ENCODE results near the gene ADCY3.

ADCY3 gene

GRCh38 chr2:24875901-24876300 is 44.1 kb downstream of the ADCY3 start:
- no peak for DNase-seq (ENCODE audit: low read depth in 1 of 2, low spot score in 1 of 2)

- DNase-seq (ENCODE audit: low read depth in 1 of 2, low spot score in 1 of 2): no peak
Observed at GRCh38 chr2:24875272-24875671, 44.8 kb downstream of the ADCY3 start.

DNA sequence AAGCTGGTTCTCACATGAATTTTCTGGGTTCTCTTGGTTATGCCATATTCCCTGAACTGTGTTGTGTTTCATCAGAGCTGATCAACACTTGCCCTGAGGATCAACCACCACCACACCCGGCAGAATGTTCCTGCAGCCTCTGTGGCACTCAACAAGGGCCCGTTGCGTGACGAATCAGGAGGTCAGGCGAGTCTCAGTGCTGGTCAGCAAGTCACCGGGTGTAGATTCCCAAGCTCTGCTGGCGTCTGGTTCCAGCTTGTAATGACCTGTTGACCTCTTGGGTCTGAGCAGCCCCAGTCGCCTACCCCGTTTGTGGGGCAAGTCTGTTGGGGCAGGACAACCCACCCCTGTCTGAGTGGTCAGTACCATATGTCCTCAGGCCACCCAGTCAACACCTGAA is 46.0 kb downstream of the ADCY3 start:
- no peak for DNase-seq (ENCODE audit: low read depth in 1 of 2, low spot score in 1 of 2)

DNA sequence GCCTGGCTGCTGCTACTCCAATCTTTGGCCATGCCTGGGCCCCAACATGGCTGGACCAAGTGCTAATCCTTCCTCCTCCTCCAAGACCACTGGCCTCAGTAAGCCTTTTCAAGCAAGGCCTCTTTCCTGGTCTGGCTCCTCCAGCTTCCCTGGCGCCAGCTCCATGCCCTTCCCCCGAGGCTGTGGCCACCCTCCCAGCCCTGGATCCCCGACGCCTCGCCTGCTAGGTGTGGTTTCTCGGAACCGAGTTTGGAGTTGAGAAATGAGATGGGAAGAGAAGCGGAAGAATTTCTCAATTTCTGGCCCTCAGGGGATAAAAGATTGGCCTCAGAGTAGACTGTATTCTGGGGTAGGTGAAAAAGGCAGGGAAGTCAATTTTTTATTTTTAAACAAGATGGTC is 46.4 kb downstream of the ADCY3 start:
- DNase-seq (ENCODE audit: low read depth in 1 of 2, low spot score in 1 of 2): no peak

DNA sequence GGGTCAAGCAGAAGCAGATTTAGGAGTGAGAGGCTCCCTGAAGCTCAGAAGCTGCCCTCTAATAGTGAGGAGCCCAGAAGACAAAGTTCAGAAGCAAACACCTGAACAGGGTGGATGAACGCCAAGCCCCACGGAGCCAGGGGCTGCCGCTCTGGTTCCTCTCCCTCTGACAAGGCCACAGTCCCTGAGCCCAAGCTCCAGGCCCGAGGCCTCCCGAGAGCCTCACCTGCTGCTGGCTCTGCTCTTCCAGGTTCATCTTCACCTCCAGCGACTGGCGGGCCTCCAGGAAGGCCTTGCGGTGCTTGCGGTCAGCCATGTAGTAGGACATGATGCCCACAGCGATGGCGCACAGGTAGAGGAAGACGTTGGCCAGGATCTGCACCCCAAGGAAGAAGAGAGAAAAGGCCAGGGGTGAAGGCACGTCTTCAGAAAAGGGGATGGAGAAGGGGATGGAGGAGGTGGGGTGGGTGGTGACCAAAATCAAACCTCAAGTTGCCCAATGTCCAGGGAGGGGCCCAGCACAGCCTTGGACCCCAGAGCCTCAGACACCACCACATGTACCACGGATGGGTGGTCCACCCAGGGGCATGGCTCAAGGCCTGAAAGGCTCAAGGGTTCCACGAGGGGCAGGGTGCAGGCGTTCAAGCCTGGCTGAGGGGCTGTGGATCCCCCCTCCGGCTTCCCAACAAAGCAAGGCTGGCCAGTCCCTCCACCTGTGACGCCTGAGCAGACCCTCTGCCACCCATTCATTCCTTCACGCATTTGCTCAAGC is 47.5 kb downstream of the ADCY3 start:
- no peak for DNase-seq (ENCODE audit: low read depth in 1 of 2, low spot score in 1 of 2)

GRCh38 chr2:24871852-24872333 is 48.1 kb downstream of the ADCY3 start:
- no peak for DNase-seq (ENCODE audit: low read depth in 1 of 2, low spot score in 1 of 2)

GRCh38 chr2:24870891-24871705 is 48.9 kb downstream of the ADCY3 start:
- no peak for DNase-seq (ENCODE audit: low read depth in 1 of 2, low spot score in 1 of 2)

- DNase-seq (ENCODE audit: low read depth in 1 of 2, low spot score in 1 of 2): no peak
Observed at GRCh38 chr2:24870440-24870839, 49.6 kb downstream of the ADCY3 start.

- no peak for DNase-seq (ENCODE audit: low read depth in 1 of 2, low spot score in 1 of 2)
Observed at GRCh38 chr2:24866946-24867345, 53.1 kb downstream of the ADCY3 start.

GRCh38 chr2:24863641-24864040 is 56.4 kb downstream of the ADCY3 start:
- no peak for DNase-seq (ENCODE audit: low read depth in 1 of 2, low spot score in 1 of 2)

DNA sequence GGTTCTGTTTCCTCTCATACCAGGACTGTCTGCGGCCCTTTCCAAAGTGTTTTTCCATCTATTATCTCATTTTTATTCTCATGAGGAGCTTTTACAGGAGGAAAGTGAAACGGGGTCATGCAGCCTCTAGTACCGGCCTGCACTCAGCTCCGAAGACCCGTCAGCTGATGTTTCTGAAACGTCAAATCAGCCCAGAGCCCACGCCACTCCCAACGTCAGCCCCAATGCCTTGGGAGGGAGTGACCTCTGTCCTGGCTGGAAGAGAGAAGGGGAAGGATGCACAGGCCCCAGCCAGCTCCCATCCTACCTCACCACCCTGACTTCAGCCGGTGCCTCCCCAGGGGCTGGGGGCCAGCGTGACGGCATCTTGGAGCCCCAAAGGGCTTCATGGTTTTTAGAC is 58.5 kb downstream of the ADCY3 start:
- no peak for DNase-seq (ENCODE audit: low read depth in 1 of 2, low spot score in 1 of 2)

DNA sequence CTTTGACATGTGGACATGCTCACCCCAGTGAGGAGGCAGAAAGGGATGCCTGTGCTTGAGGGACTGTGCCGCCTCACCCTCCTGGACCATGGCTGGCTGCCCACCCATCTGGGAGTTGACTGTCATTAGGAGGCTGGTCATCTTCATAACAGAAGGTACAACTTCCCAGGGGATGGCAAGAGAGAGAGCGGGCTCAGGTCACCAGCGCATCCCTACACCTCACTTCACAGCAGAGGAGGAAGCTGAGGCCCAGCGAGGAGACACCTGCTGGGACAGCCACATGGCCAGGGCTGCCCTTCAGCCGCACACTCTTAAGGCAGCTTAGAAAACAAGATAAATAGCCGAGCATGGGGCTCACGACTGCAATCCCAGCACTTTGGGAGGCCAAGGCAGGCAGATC is 59.4 kb downstream of the ADCY3 start:
- DNase-seq (ENCODE audit: low read depth in 1 of 2, low spot score in 1 of 2): no peak

DNA sequence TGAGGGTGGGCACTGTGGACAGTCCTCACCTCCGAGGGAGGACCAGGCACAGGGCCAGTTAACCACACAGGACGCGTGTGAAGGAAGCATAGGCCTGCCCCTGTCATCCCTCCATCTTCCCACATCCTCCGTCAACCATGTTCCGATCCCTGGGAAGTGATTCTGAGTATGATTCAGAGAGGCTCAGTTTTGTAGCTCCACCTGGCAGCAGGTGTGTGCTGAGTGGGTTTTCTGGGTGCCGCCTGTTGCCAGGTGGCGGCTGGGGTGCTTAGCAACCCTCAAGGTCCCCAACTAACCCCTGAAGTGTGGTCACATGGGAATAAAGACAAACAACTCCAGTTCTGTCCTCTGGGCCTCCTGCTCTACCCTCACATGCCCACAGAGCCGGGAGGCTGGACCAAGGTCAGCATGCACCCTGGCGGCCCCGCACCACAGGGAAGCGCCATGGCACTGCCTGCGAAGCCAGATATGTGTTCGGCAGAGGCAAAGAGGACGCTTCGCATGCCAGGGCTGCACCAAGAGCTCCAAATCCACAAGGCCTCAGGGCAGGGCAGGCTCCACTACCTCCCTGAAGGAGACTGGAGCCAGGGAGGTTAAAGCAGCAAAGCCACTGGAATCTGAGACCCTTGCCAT is 60.0 kb downstream of the ADCY3 start:
- DNase-seq (ENCODE audit: low read depth in 1 of 2, low spot score in 1 of 2): no peak

- no peak for DNase-seq (ENCODE audit: low read depth in 1 of 2, low spot score in 1 of 2)
Observed at GRCh38 chr2:24858996-24859395, 61.0 kb downstream of the ADCY3 start.

DNA sequence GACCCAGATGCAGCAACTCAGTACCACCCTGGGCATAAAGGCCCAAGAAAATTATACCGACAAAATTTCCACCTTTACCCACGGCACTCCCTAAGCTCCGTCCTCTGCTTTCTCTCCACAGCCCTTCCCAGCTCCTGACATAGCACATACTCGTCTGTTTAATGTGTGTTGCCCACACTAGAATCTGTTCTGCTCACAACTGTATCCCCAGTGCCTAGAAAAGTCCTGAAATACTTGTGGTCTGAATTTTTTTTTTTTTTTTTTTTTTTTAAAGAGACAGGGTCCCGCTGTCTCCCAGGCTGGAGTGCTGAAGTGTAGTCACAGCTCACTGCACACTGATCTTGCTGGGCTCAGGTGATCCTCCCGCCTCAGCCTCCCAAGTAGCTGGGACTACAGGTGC is 62.3 kb downstream of the ADCY3 start:
- DNase-seq (ENCODE audit: low read depth in 1 of 2, low spot score in 1 of 2): no peak

DNA sequence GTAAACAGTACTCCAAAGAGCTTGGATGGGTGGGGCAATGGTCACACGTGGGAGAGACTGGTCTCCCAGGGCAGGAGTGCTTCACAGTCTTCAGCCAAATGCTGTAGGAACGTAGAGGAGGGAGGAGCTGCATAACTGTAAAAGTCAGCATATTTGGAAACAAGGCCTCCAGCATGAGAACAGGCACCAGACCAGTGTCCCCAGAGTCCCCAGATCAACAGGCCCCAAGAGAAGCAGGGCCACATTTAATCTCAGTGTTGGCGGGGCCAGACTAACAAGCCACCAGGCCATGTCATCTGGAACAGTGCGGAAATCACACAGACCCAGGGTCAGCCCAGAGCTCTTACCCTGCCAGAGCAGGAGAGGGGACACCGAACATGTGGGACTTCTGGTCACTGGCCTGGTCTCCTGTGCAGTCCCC is 63.2 kb downstream of the ADCY3 start:
- no peak for DNase-seq (ENCODE audit: low read depth in 1 of 2, low spot score in 1 of 2)

DNA sequence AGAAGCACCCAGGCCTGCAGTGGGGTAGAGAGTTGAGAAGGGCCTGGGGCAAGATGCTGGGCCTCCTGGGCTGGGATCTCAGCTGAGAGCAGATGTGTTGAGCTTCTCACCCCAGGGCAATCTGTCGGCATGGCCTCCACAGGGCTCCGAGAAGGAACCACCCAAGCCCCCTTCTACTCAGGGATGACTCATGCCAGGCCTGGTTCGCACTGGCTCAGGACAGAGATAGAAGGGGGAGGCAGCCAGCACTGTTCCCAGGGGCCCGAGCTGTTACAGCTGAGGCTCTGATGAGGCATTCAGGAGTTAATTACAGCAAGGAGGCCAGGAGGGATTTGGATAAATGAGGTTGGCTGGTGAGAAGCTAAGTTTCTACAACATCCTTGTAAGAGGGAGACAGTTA is 64.3 kb downstream of the ADCY3 start:
- DNase-seq (ENCODE audit: low read depth in 1 of 2, low spot score in 1 of 2): no peak

DNA sequence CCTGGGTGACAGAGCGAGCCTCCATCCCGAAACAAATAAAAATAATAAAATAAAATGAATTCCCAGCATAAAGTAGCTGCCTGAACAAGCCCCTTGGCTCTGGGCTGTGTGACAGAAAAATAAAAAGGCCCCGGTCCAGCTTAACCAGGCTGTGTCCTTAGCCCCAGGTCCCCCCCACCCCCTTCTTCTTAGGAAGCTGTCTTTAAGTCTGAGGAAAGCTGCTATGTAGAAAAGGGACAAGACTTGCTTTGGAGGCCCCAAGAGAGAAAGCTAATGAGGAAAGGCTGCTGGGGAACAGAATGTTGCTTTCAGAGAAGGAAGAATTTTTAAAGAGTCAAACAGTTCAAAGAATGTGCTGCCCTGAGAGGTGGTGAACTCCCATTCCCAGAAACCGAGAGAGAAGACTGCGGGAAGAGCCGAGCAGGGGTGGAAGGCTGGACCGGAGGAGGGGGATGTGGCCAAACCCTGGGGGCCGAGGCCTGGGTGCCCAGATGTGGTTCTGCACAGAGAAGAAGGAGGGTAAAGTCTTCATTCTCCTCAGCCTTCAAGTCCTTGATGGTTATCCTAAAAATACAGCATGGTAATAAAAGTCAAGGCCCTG is 64.9 kb downstream of the ADCY3 start:
- DNase-seq (ENCODE audit: low read depth in 1 of 2, low spot score in 1 of 2): no peak

GRCh38 chr2:24853996-24854395 is 66.0 kb downstream of the ADCY3 start:
- DNase-seq (ENCODE audit: low read depth in 1 of 2, low spot score in 1 of 2): no peak

- DNase-seq (ENCODE audit: low read depth in 1 of 2, low spot score in 1 of 2): no peak
Observed at GRCh38 chr2:24853046-24853445, 67.0 kb downstream of the ADCY3 start.

- DNase-seq (ENCODE audit: low read depth in 1 of 2, low spot score in 1 of 2): no peak
Observed at GRCh38 chr2:24852431-24853020, 67.5 kb downstream of the ADCY3 start.
